ENCODE data around the gene IFT88.

Gene IFT88

GRCh38 chr13:20561741-20562140 is 5.2 kb upstream of the IFT88 start:
- Histone ChIP-seq H3K9ac (no peak overlapping the region), H3K27me3 (no peaks in the 10 kb centered on the region), H3K9me3 (peaks cover 15% of the 10 kb centered on the region), H3K4me3 (no peak overlapping the region), H3K4me1 (peaks cover 6% of the 10 kb centered on the region; the same call in 1 of the 2 replicates), H3K27ac (no peak overlapping the region), H3K4me2 (no peak overlapping the region), H3K36me3 (no peaks in the 10 kb centered on the region), H4K20me1 (no peaks in the 10 kb centered on the region)
- TF ChIP-seq Cebpa-rat (IDR thresholded peaks at IDR 0.05) = no peak

- Histone ChIP-seq H3K27me3 (no peaks in the 10 kb centered on the region), H3K9ac (no peak overlapping the region), H3K4me2 (no peak overlapping the region), H3K27ac (no peak overlapping the region), H3K4me1 (peaks cover 16% of the 10 kb centered on the region), H3K36me3 (no peaks in the 10 kb centered on the region), H4K20me1 (no peaks in the 10 kb centered on the region), H3K4me3 (no peak overlapping the region), H3K9me3 (peaks cover 15% of the 10 kb centered on the region)
- TF ChIP-seq Cebpa-rat (IDR thresholded peaks at IDR 0.05) = no peak
These were observed 1.7 kb upstream of the IFT88 start for GRCh38 chr13:20565115-20565736.

- peak overlapping the region; percentile 88 for H3K4me2 ChIP-seq
- no peak for TF ChIP-seq Cebpa-rat (IDR thresholded peaks at IDR 0.05)
- no peaks in the 10 kb centered on the region for H3K27me3 ChIP-seq
- H3K9me3 ChIP-seq = peaks cover 15% of the 10 kb centered on the region
- no peaks in the 10 kb centered on the region for H4K20me1 ChIP-seq
- H3K36me3 ChIP-seq = no peaks in the 10 kb centered on the region
- peak overlapping the region; percentile 90 for H3K27ac ChIP-seq
- peak overlapping the region; percentile 77 for H3K4me3 ChIP-seq
- peak overlapping the region; percentile 86 for H3K9ac ChIP-seq
- H3K4me1 ChIP-seq = peaks cover 16% of the 10 kb centered on the region
These were observed 474 bp upstream of the IFT88 start for GRCh38 chr13:20566468-20566897.

GRCh38 chr13:20567881-20568528 is 1.0 kb downstream of the IFT88 start:
- peaks cover 15% of the 10 kb centered on the region for H3K9me3 ChIP-seq
- peak overlapping the region; percentile 90 for H3K27ac ChIP-seq
- H3K4me2 ChIP-seq = peak overlapping the region; percentile 85
- H3K36me3 ChIP-seq = no peaks in the 10 kb centered on the region
- no peaks in the 10 kb centered on the region for H3K27me3 ChIP-seq
- peak overlapping the region; percentile 86 for H3K9ac ChIP-seq
- H3K4me1 ChIP-seq = peaks cover 16% of the 10 kb centered on the region
- H4K20me1 ChIP-seq = no peaks in the 10 kb centered on the region
- H3K4me3 ChIP-seq = peak overlapping the region; percentile 77
- TF ChIP-seq Cebpa-rat (IDR thresholded peaks at IDR 0.05) = no peak

GRCh38 chr13:20570517-20570916 is 3.6 kb downstream of the IFT88 start:
- TF ChIP-seq Cebpa-rat (IDR thresholded peaks at IDR 0.05) = no peak
- Histone ChIP-seq H3K4me1 (peaks cover 16% of the 10 kb centered on the region), H4K20me1 (no peaks in the 10 kb centered on the region), H3K4me2 (no peak overlapping the region), H3K27me3 (no peaks in the 10 kb centered on the region), H3K9ac (no peak overlapping the region), H3K9me3 (peaks cover 5% of the 10 kb centered on the region), H3K36me3 (0 out of 2 replicates have a peak, but pooled peaks cover 5% of the 10 kb centered on the region), H3K27ac (no peak overlapping the region), H3K4me3 (no peak overlapping the region)

- 0 out of 2 replicates have a peak, but pooled peaks cover 9% of the 10 kb centered on the region for H3K36me3 ChIP-seq
- H3K4me3 ChIP-seq = no peak overlapping the region
- H4K20me1 ChIP-seq = no peaks in the 10 kb centered on the region
- H3K27me3 ChIP-seq = no peaks in the 10 kb centered on the region
- peaks cover 10% of the 10 kb centered on the region for H3K4me1 ChIP-seq
- no peak for TF ChIP-seq Cebpa-rat (IDR thresholded peaks at IDR 0.05)
- no peak overlapping the region for H3K9ac ChIP-seq
- H3K9me3 ChIP-seq = peaks cover 6% of the 10 kb centered on the region
- H3K27ac ChIP-seq = no peak overlapping the region
- H3K4me2 ChIP-seq = no peak overlapping the region
These were observed 4.7 kb downstream of the IFT88 start for GRCh38 chr13:20571676-20572075.

- Histone ChIP-seq H3K9ac (no peak overlapping the region), H4K20me1 (no peaks in the 10 kb centered on the region), H3K9me3 (peaks cover 18% of the 10 kb centered on the region), H3K27me3 (no peaks in the 10 kb centered on the region), H3K4me2 (no peak overlapping the region), H3K4me3 (no peak overlapping the region), H3K4me1 (peaks cover 2% of the 10 kb centered on the region), H3K27ac (no peak overlapping the region), H3K36me3 (peaks cover 13% of the 10 kb centered on the region; the same call in 1 of the 2 replicates)
- TF ChIP-seq Cebpa-rat (IDR thresholded peaks at IDR 0.05) = no peak
These were observed 6.2 kb downstream of the IFT88 start for GRCh38 chr13:20573186-20573585.

GRCh38 chr13:20573636-20574035 is 6.7 kb downstream of the IFT88 start:
- Histone ChIP-seq H4K20me1 (no peaks in the 10 kb centered on the region), H3K36me3 (peaks cover 17% of the 10 kb centered on the region; the same call in 1 of the 2 replicates), H3K4me2 (no peak overlapping the region), H3K9me3 (peaks cover 23% of the 10 kb centered on the region), H3K4me1 (no peaks in the 10 kb centered on the region), H3K27ac (no peak overlapping the region), H3K9ac (no peak overlapping the region), H3K4me3 (no peak overlapping the region), H3K27me3 (no peaks in the 10 kb centered on the region)
- no peak for TF ChIP-seq Cebpa-rat (IDR thresholded peaks at IDR 0.05)

GRCh38 chr13:20579191-20579590 is 12.2 kb downstream of the IFT88 start:
- Histone ChIP-seq H3K4me1 (no peaks in the 10 kb centered on the region), H3K27ac (no peak overlapping the region), H3K27me3 (no peaks in the 10 kb centered on the region), H3K9ac (no peak overlapping the region), H4K20me1 (no peaks in the 10 kb centered on the region), H3K4me3 (no peak overlapping the region), H3K9me3 (peaks cover 31% of the 10 kb centered on the region), H3K4me2 (no peak overlapping the region), H3K36me3 (peaks cover 49% of the 10 kb centered on the region)
- no peak for TF ChIP-seq Cebpa-rat (IDR thresholded peaks at IDR 0.05)

- Histone ChIP-seq H3K9me3 (peaks cover 40% of the 10 kb centered on the region), H4K20me1 (no peaks in the 10 kb centered on the region), H3K36me3 (peaks cover 55% of the 10 kb centered on the region), H3K4me2 (no peak overlapping the region), H3K27me3 (no peaks in the 10 kb centered on the region), H3K4me3 (no peak overlapping the region), H3K9ac (no peak overlapping the region), H3K27ac (no peak overlapping the region), H3K4me1 (no peaks in the 10 kb centered on the region)
- no peak for TF ChIP-seq Cebpa-rat (IDR thresholded peaks at IDR 0.05)
These were observed 13.3 kb downstream of the IFT88 start for GRCh38 chr13:20580257-20580656.

Measured in BLaER1 (cell line).